IPS-20b (cell line): ENCODE data around the gene MYO18A.

ENCODE experiments used
- H3K27ac ChIP-seq: one replicate; pipeline ENCODE4 v1.5.1; 2013; ENCODE audit warnings: low read length
- H3K27me3 ChIP-seq: 2 replicates; pipeline ENCODE4 v1.6.1; 2013; ENCODE audit warnings: mild to moderate bottlenecking, low read length, inconsistent platforms; ENCODE audit not compliant: insufficient read depth
- H3K36me3 ChIP-seq: 2 replicates; pipeline ENCODE4 v1.6.1; 2013; ENCODE audit warnings: low read depth, mild to moderate bottlenecking, inconsistent platforms, low read length, moderate library complexity; ENCODE audit not compliant: insufficient read depth
- H3K4me1 ChIP-seq: 2 replicates; pipeline ENCODE4 v1.6.1; 2013; ENCODE audit warnings: mild to moderate bottlenecking, control low read depth, inconsistent platforms, low read length, moderate library complexity; ENCODE audit not compliant: insufficient read depth
- H3K4me3 ChIP-seq: 2 replicates; pipeline ENCODE4 v1.5.1; 2013; ENCODE audit warnings: mild to moderate bottlenecking, low read length, inconsistent platforms
- H3K9ac ChIP-seq: 2 replicates; pipeline ENCODE4 v1.6.1; 2013; ENCODE audit warnings: low read depth, mild to moderate bottlenecking, inconsistent platforms, low read length, moderate library complexity
- H3K9me3 ChIP-seq: 2 replicates; pipeline ENCODE4 v1.6.1; 2013; ENCODE audit warnings: mild to moderate bottlenecking, low read depth, low read length, inconsistent platforms; ENCODE audit not compliant: insufficient read depth

Gene MYO18A

GRCh38 chr17:29160253-29160652 lies 19.9 kb downstream of the MYO18A start:
- Histone ChIP-seq H3K9me3 (no peaks in the 10 kb centered on the region), H3K36me3 (peaks cover 4% of the 10 kb centered on the region), H3K27ac (no peak overlapping the region), H3K4me3 (no peak overlapping the region), H3K9ac (no peak overlapping the region), H3K4me1 (peaks cover 12% of the 10 kb centered on the region), H3K27me3 (no peaks in the 10 kb centered on the region)

GRCh38 chr17:29159306-29159860 lies 20.8 kb downstream of the MYO18A start:
- Histone ChIP-seq H3K27ac (no peak overlapping the region), H3K9ac (no peak overlapping the region), H3K4me1 (peaks cover 14% of the 10 kb centered on the region), H3K27me3 (no peaks in the 10 kb centered on the region), H3K4me3 (no peak overlapping the region), H3K9me3 (no peaks in the 10 kb centered on the region), H3K36me3 (no peaks in the 10 kb centered on the region)

GRCh38 chr17:29158488-29159275 lies 21.5 kb downstream of the MYO18A start:
- Histone ChIP-seq H3K27me3 (no peaks in the 10 kb centered on the region), H3K9ac (no peak overlapping the region), H3K4me1 (peaks cover 14% of the 10 kb centered on the region), H3K36me3 (no peaks in the 10 kb centered on the region), H3K9me3 (no peaks in the 10 kb centered on the region), H3K4me3 (no peak overlapping the region), H3K27ac (no peak overlapping the region)

GRCh38 chr17:29158096-29158487 lies 22.1 kb downstream of the MYO18A start:
- no peak overlapping the region for H3K4me3 ChIP-seq
- H3K27ac ChIP-seq: no peak overlapping the region
- peaks cover 14% of the 10 kb centered on the region for H3K4me1 ChIP-seq
- H3K9ac ChIP-seq: no peak overlapping the region
- no peaks in the 10 kb centered on the region for H3K36me3 ChIP-seq
- H3K9me3 ChIP-seq: no peaks in the 10 kb centered on the region
- no peaks in the 10 kb centered on the region for H3K27me3 ChIP-seq

GRCh38 chr17:29157310-29157709 lies 22.9 kb downstream of the MYO18A start:
- Histone ChIP-seq H3K9ac (no peak overlapping the region), H3K9me3 (no peaks in the 10 kb centered on the region), H3K4me1 (peaks cover 14% of the 10 kb centered on the region), H3K4me3 (no peak overlapping the region), H3K27ac (no peak overlapping the region), H3K27me3 (no peaks in the 10 kb centered on the region), H3K36me3 (no peaks in the 10 kb centered on the region)

GRCh38 chr17:29156781-29157180 lies 23.4 kb downstream of the MYO18A start:
- Histone ChIP-seq H3K27me3 (no peaks in the 10 kb centered on the region), H3K36me3 (no peaks in the 10 kb centered on the region), H3K27ac (no peak overlapping the region), H3K9me3 (no peaks in the 10 kb centered on the region), H3K4me1 (peaks cover 14% of the 10 kb centered on the region), H3K9ac (no peak overlapping the region), H3K4me3 (no peak overlapping the region)

- Histone ChIP-seq H3K4me3 (no peak overlapping the region), H3K9ac (no peak overlapping the region; the same call in 1 of the 2 replicates), H3K4me1 (peaks cover 16% of the 10 kb centered on the region), H3K36me3 (no peaks in the 10 kb centered on the region), H3K9me3 (no peaks in the 10 kb centered on the region), H3K27ac (no peak overlapping the region), H3K27me3 (no peaks in the 10 kb centered on the region)
Observed at GRCh38 chr17:29155966-29156338, 24.2 kb downstream of the MYO18A start.

GRCh38 chr17:29155227-29155965 lies 24.8 kb downstream of the MYO18A start:
- Histone ChIP-seq H3K4me1 (peaks cover 16% of the 10 kb centered on the region), H3K4me3 (no peak overlapping the region), H3K9me3 (no peaks in the 10 kb centered on the region), H3K27ac (no peak overlapping the region), H3K9ac (no peak overlapping the region; the same call in 1 of the 2 replicates), H3K27me3 (no peaks in the 10 kb centered on the region), H3K36me3 (no peaks in the 10 kb centered on the region)

- no peak overlapping the region for H3K9ac ChIP-seq
- no peaks in the 10 kb centered on the region for H3K36me3 ChIP-seq
- no peaks in the 10 kb centered on the region for H3K27me3 ChIP-seq
- no peaks in the 10 kb centered on the region for H3K9me3 ChIP-seq
- H3K4me3 ChIP-seq: no peak overlapping the region
- no peak overlapping the region for H3K27ac ChIP-seq
- H3K4me1 ChIP-seq: peaks cover 16% of the 10 kb centered on the region
Observed at GRCh38 chr17:29154516-29155226, 25.5 kb downstream of the MYO18A start.

GRCh38 chr17:29151567-29151966 lies 28.6 kb downstream of the MYO18A start:
- Histone ChIP-seq H3K27me3 (no peaks in the 10 kb centered on the region), H3K9ac (no peak overlapping the region), H3K4me3 (no peak overlapping the region), H3K9me3 (no peaks in the 10 kb centered on the region), H3K4me1 (peaks cover 27% of the 10 kb centered on the region), H3K27ac (no peak overlapping the region), H3K36me3 (no peaks in the 10 kb centered on the region)

- no peak overlapping the region for H3K4me3 ChIP-seq
- H3K4me1 ChIP-seq: peaks cover 14% of the 10 kb centered on the region
Observed at GRCh38 chr17:29150161-29150560, 30.0 kb downstream of the MYO18A start.

More at GRCh38 chr17:29150161-29150560, 30.0 kb downstream of the MYO18A start:
- Histone ChIP-seq H3K9me3 (no peaks in the 10 kb centered on the region), H3K36me3 (no peaks in the 10 kb centered on the region), H3K27me3 (no peaks in the 10 kb centered on the region), H3K27ac (no peak overlapping the region), H3K9ac (no peak overlapping the region)
